ENCODE data around the gene RPS14.

- TF ChIP-seq CTCF (IDR thresholded peaks at IDR 0.05) (no peak), POLR2A (IDR thresholded peaks at IDR 0.05) (no peak)
Measured at GRCh38 chr5:150489360-150490295, 40.1 kb upstream of the RPS14 start.
